HG03039 (cell line): ENCODE measurements around the gene RPRD2.

Source experiments
- ATAC-seq: cut with Tn5 transposase; IDR thresholded peaks from one replicate; pipeline ENCODE4 v1.9.1; 2021; ENCODE audit warnings: mild to moderate bottlenecking, moderate library complexity; ENCODE audit not compliant: unreplicated experiment

RPRD2 gene

GRCh38 chr1:150469291-150469690 is 105.3 kb downstream of the RPRD2 start:
- ATAC-seq = no peak

- no peak for ATAC-seq
These were observed 108.8 kb downstream of the RPRD2 start for GRCh38 chr1:150472601-150473200.

- no peak for ATAC-seq
These were observed 109.7 kb downstream of the RPRD2 start for GRCh38 chr1:150473659-150474058.

GRCh38 chr1:150474869-150475268 is 110.9 kb downstream of the RPRD2 start:
- no peak for ATAC-seq

- no peak for ATAC-seq
These were observed 112.8 kb downstream of the RPRD2 start for GRCh38 chr1:150476754-150477153.

GRCh38 chr1:150477320-150477719 is 113.4 kb downstream of the RPRD2 start:
- ATAC-seq = no peak

- ATAC-seq = no peak
These were observed 113.8 kb downstream of the RPRD2 start for GRCh38 chr1:150477733-150478132.

GRCh38 chr1:150479370-150479769 is 115.4 kb downstream of the RPRD2 start:
- no peak for ATAC-seq

GRCh38 chr1:150479927-150480352 is 116.0 kb downstream of the RPRD2 start:
- ATAC-seq = no peak

GRCh38 chr1:150484431-150484830 is 120.5 kb downstream of the RPRD2 start:
- no peak for ATAC-seq

- ATAC-seq = no peak
These were observed 120.9 kb downstream of the RPRD2 start for GRCh38 chr1:150484861-150485260.

GRCh38 chr1:150486966-150487762 is 123.2 kb downstream of the RPRD2 start, which contains the start of gene TARS2:
Gene TARS2, plus strand, starts transcription at chr1:150487419. Its CDS starts 32 bp downstream, at chr1:150487451.
- peak; percentile 99 for ATAC-seq

- no peak for ATAC-seq
These were observed 123.8 kb downstream of the RPRD2 start for GRCh38 chr1:150487763-150488115.

- ATAC-seq = no peak
These were observed 129.2 kb downstream of the RPRD2 start for GRCh38 chr1:150493175-150493574.

- ATAC-seq = no peak
These were observed 134.4 kb downstream of the RPRD2 start for GRCh38 chr1:150498342-150498741.

GRCh38 chr1:150505431-150505830 is 141.5 kb downstream of the RPRD2 start:
- ATAC-seq = no peak

- no peak for ATAC-seq
These were observed 144.2 kb downstream of the RPRD2 start, which contains the start of gene ECM1 for GRCh38 chr1:150507912-150508864. Gene ECM1, plus strand, starts transcription at chr1:150508109. Its CDS starts 101 bp downstream, at chr1:150508210.

GRCh38 chr1:150508982-150509381 is 145.0 kb downstream of the RPRD2 start:
- ATAC-seq = no peak

- ATAC-seq = no peak
These were observed 147.6 kb downstream of the RPRD2 start for GRCh38 chr1:150511551-150511950.

GRCh38 chr1:150511985-150512660 is 148.2 kb downstream of the RPRD2 start:
- no peak for ATAC-seq

GRCh38 chr1:150512846-150513245 is 148.9 kb downstream of the RPRD2 start:
- no peak for ATAC-seq
